A549 (cell line): ENCODE measurements around the gene ERFE. TPM values are rescaled to one million over a fixed set of nuclear protein-coding genes. Genes with fewer than 3 reads are reported as not detected.

Source experiments
- ATAC-seq, 2 experiments: fragments of 200-7000 bp in 1 of 2; fragments of >200 bp in 1 of 2; cut with Nextera tagmentation in 1 of 2; cut with Tn5 transposase in 1 of 2; 3 replicates each; pipeline versions ENCODE4 v1.8.0 to v1.9.1; 2018 to 2020; ENCODE audit warnings: mild to moderate bottlenecking in 1 of 2, moderate library complexity in 1 of 2
- CTCF ChIA-PET: fragments of 300-600 bp; sonication (Branson Sonifier 250); formaldehyde crosslinking; extraction: SDS; loops from one replicate; lab custom pipeline; 2021; ENCODE audit warnings: antibody characterized with exemption, inconsistent platforms; lab: Yijun Ruan, JAX
- POLR2A ChIA-PET: fragments of 350-600 bp; formaldehyde crosslinking; extraction: SDS; loops from one replicate; lab custom pipeline; 2021; ENCODE audit warnings: antibody characterized with exemption, inconsistent platforms; lab: Yijun Ruan, JAX
- DNase-seq, 2 experiments: peaks; one replicate each; pipeline versions ENCODE4 v3.0.0 to v3.0.0-alpha.2; 2011 to 2016; ENCODE audit warnings: low read depth in 1 of 2, low spot score in 1 of 2
- FAIRE-seq: peaks from 2 replicates; lab custom pipeline; 2011; peaks lifted over from hg19 to GRCh38; lab: Jason Lieb, UNC
- H3K27ac ChIP-seq, 2 experiments: fragments of >200 bp; sonication (Bioruptor Twin); formaldehyde crosslinking; 3 replicates each; pipeline ENCODE4 v1.5.1; 2016 to 2017
- H3K4me1 ChIP-seq: fragments of >200 bp; sonication (Bioruptor Twin); formaldehyde crosslinking; 3 replicates; pipeline ENCODE4 v1.6.1; 2016
- H3K4me2 ChIP-seq: fragments of >200 bp; sonication (Bioruptor Twin); formaldehyde crosslinking; 3 replicates; pipeline ENCODE4 v1.6.1; 2016
- H3K4me3 ChIP-seq: fragments of >200 bp; sonication (Bioruptor Twin); formaldehyde crosslinking; 3 replicates; pipeline ENCODE4 v1.5.1; 2016
- H3K9me3 ChIP-seq: fragments of >200 bp; sonication (Bioruptor Twin); formaldehyde crosslinking; 3 replicates; pipeline ENCODE4 v1.6.1; 2016
- BHLHE40 ChIP-seq: IDR thresholded peaks from 2 replicates; pipeline ENCODE4 v1.6.1; 2012; ENCODE audit warnings: low read depth, low read length, inconsistent platforms
- CBX2 ChIP-seq: fragments of 200-600 bp; sonication (generic); IDR thresholded peaks from 2 replicates; pipeline ENCODE4 v1.6.1; 2016; ENCODE audit warnings: low read depth, mild to moderate bottlenecking, borderline replicate concordance
- CHD2 ChIP-seq: fragments of 150-350 bp; IDR thresholded peaks from 2 replicates; pipeline ENCODE4 v1.6.1; 2014; ENCODE audit warnings: low read length; ENCODE audit not compliant: partially characterized antibody
- ELK1 ChIP-seq: fragments of 150-350 bp; IDR thresholded peaks from 2 replicates; pipeline ENCODE4 v1.6.1; 2014; ENCODE audit warnings: low read depth, mild to moderate bottlenecking, low read length
- EP300 ChIP-seq, 2 experiments: fragments of >200 bp; sonication (Bioruptor Twin); formaldehyde crosslinking; IDR thresholded peaks; 2 replicates in 1 of 2; 3 replicates in 1 of 2; pipeline ENCODE4 v1.6.1; 2016 to 2017
- HOXB13 ChIP-seq: fragments of 250-450 bp; sonication (Bioruptor Pico); IDR thresholded peaks from 2 replicates; pipeline ENCODE4 v1.5.0; 2020; ENCODE audit warnings: low read depth, mild to moderate bottlenecking, moderate library complexity
- JUNB ChIP-seq: fragments of >200 bp; sonication (Bioruptor Twin); formaldehyde crosslinking; IDR thresholded peaks from 2 replicates; pipeline ENCODE4 v1.6.1; 2016
- PBX3 ChIP-seq: IDR thresholded peaks from 2 replicates; pipeline ENCODE4 v1.6.1; 2012
- POLR2A ChIP-seq: IDR thresholded peaks from 2 replicates; pipeline ENCODE4 v1.6.1; 2012; ENCODE audit warnings: mild to moderate bottlenecking, low read length
- RARB ChIP-seq: fragments of 250-450 bp; sonication (Bioruptor Pico); IDR thresholded peaks from 2 replicates; pipeline ENCODE4 v1.8.0; 2021; ENCODE audit warnings: mild to moderate bottlenecking, moderate library complexity
- REST ChIP-seq: fragments of 200-600 bp; sonication (generic); IDR thresholded peaks from 2 replicates; pipeline ENCODE4 v1.6.1; 2016; ENCODE audit warnings: antibody characterized with exemption, mild to moderate bottlenecking, moderate library complexity
- RNF2 ChIP-seq: fragments of 200-600 bp; sonication (generic); IDR thresholded peaks from 2 replicates; pipeline ENCODE4 v1.6.1; 2016; ENCODE audit warnings: low read depth, mild to moderate bottlenecking, antibody characterized with exemption, moderate library complexity, borderline replicate concordance
- TFCP2L1 ChIP-seq: fragments of 250-450 bp; sonication (Bioruptor Pico); IDR thresholded peaks from 2 replicates; pipeline ENCODE4 v1.5.0; 2021; ENCODE audit warnings: mild to moderate bottlenecking
- WGBS: methylation state at CpG from one replicate; pipeline ENCODE4 v1.1.6; 2017; ENCODE audit errors: missing lambda C conversion rate; 5-methylcytosine and 5-hydroxymethylcytosine counted together
- polyA plus RNA-seq, 4 experiments: library from polyadenylated mRNA; depleted of rRNA in 3 of 4; stranded (reverse); fragments of >200 nt; fragmentation: RNase III in 1 of 4; extraction: RNeasy Plus Mini Kit Qiagen cat#74134 plus additional on column Dnase treatment in 1 of 4; gene quantifications; 2 replicates in 3 of 4; 3 replicates in 1 of 4; pipeline ENCODE4 v1.2.3, GENCODE V29; 2011 to 2017
- TF ChIP-seq, protein P1 (sequence below): fragments of 250-450 bp; sonication (Bioruptor Pico); IDR thresholded peaks from 2 replicates; pipeline ENCODE4 v1.5.0; 2021; ENCODE audit warnings: mild to moderate bottlenecking, moderate library complexity, borderline replicate concordance

The ERFE gene
- polyA plus RNA-seq, 2 of the 4 experiments (the other 2 are of a cell fraction): 2.6 TPM

DNA sequence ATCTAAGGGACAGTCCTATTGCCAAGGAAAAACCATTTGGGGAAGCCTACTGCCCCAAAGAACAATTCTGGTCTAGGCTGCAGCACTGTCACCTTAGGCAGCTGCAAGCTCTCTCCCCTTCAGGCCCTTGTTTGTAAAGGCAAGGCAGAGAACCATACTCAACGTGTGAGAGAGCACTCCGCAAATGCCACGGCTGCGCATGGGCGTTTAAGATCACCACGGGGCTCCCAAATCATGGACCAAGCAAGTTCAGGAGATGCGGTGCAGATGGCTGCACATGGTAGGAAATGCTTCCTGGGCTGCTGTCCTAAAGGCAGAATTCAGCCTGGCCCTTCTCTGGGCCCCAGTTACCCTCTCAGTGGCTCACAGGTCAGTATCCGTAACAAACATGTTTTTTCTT is 15.5 kb downstream of the ERFE start:
- peaks cover 18% of the 10 kb centered on the region for H3K4me1 ChIP-seq
- ChIA-PET POLR2A (no interaction called here), CTCF (interaction anchor here (0.8 to 1.8 kb wide), 2 partner anchors 14 to 112 kb away, joined by 3 to 8 read pairs; no protein-coding TSS in a partner anchor)
- FAIRE-seq (no peak), ATAC-seq (no peak), DNase-seq (no peak)
- no peak overlapping the region for H3K27ac ChIP-seq
- no peak overlapping the region for H3K4me2 ChIP-seq
- H3K9me3 ChIP-seq: no peaks in the 10 kb centered on the region
- WGBS: 93% methylated on average over 8 of the region's 8 CpGs
- TF ChIP-seq EP300 (IDR thresholded peaks at IDR 0.05) (no peak), POLR2A (no peak), ELK1 (no peak), CBX2 (no peak), HOXB13 (CRISPR knock-in tag) (no peak), TFCP2L1 (CRISPR knock-in tag) (no peak), JUNB (no peak), REST (no peak), BHLHE40 (no peak)
- TF ChIP-seq, protein P1, sequence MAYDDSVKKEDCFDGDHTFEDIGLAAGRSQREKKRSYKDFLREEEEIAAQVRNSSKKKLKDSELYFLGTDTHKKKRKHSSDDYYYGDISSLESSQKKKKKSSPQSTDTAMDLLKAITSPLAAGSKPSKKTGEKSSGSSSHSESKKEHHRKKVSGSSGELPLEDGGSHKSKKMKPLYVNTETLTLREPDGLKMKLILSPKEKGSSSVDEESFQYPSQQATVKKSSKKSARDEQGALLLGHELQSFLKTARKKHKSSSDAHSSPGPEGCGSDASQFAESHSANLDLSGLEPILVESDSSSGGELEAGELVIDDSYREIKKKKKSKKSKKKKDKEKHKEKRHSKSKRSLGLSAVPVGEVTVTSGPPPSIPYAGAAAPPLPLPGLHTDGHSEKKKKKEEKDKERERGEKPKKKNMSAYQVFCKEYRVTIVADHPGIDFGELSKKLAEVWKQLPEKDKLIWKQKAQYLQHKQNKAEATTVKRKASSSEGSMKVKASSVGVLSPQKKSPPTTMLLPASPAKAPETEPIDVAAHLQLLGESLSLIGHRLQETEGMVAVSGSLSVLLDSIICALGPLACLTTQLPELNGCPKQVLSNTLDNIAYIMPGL (CRISPR knock-in tag): no peak
- no peak overlapping the region for H3K4me3 ChIP-seq

DNA sequence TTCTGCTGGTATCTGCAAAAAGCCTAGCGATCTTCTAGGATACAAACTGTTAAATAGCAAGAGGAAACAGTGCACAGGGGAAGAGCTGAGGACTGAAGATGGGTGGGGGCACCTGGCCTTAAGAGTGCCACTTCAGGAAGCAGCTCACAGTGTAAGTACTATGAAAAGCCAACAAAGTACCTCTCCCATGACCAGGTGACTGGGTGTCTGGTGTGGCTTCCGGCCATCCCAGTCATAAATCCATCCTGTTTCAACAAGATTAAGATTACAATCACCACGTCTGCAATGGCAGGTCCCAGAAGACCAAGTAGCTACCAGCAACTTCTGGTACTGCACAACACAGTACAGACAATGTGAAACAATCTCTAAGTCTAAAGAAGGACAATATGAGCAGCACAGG is 15.9 kb downstream of the ERFE start:
- Histone ChIP-seq H3K4me2 (no peak overlapping the region), H3K4me1 (peaks cover 14% of the 10 kb centered on the region), H3K27ac (no peak overlapping the region), H3K4me3 (no peak overlapping the region), H3K9me3 (no peaks in the 10 kb centered on the region)
- FAIRE-seq: no peak
- ChIA-PET CTCF (interaction anchor here (0.8 to 1.8 kb wide), 3 partner anchors 13 to 111 kb away, joined by 3 to 8 read pairs (median 3); no protein-coding TSS in a partner anchor), POLR2A (no interaction called here)
- DNase-seq: no peak
- WGBS: 88% methylated on average over 3 of the region's 3 CpGs
- ATAC-seq: no peak
- TF ChIP-seq RNF2 (no peak), RARB (CRISPR knock-in tag) (no peak), CHD2 (no peak), POLR2A (no peak)

DNA sequence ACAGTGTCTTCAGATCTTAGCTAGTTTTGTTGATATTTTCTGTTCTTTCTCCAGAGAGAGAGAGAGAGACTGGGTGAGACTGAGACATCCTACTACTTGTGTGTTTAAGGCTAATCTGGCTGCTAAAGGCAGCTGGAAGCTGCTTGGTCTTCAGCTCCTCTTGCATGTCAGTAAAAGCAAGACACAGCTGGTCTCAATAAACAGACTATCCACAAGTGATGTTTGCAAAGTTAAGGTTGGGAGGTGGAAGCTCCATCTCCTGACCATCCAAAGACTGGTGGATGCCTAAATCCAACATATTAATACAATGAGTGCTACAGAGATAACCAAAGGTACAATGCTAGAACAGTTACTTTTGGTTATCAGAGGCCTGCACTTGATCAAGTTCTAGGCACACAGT is 17.8 kb downstream of the ERFE start:
- FAIRE-seq: no peak
- Histone ChIP-seq H3K9me3 (no peaks in the 10 kb centered on the region), H3K27ac (no peak overlapping the region), H3K4me3 (no peak overlapping the region), H3K4me1 (no peaks in the 10 kb centered on the region; the same call in 2 of the 3 replicates), H3K4me2 (no peak overlapping the region)
- no peak for ATAC-seq
- ChIA-PET POLR2A (no interaction called here), CTCF (interaction anchor here (1.3 kb wide), 2 partner anchors 17 to 26 kb away, joined by 4 read pairs; no protein-coding TSS in a partner anchor)
- TF ChIP-seq CHD2: no peak
- TF ChIP-seq PBX3: no peak
- DNase-seq: no peak
